Esophagus squamous epithelium (tissue), 5 donors: ENCODE data around the gene SLC25A44. TPM values are rescaled to one million over a fixed set of nuclear protein-coding genes. Genes with fewer than 3 reads are reported as not detected.

Experiments
- DNase-seq: peaks from one replicate; lab custom pipeline; 2025; lab: John Stamatoyannopoulos, UW
- H3K27ac ChIP-seq, 4 donors: fragments of 200-600 bp; sonication (generic); one replicate each; pipeline ENCODE4 v1.5.1; 2016 to 2019; ENCODE audit warnings: mild to moderate bottlenecking in 1 of 4
- H3K27me3 ChIP-seq, 4 donors: fragments of 200-600 bp; sonication (generic); 1 replicate in 3 of 4; 2 replicates in 1 of 4; pipeline versions ENCODE4 v1.5.1 to v1.6.0; 2017 to 2021; ENCODE audit warnings: antibody characterized with exemption in 1 of 4
- H3K36me3 ChIP-seq, 3 donors: fragments of 200-600 bp; sonication (generic); one replicate each; pipeline ENCODE4 v1.5.1; 2016 to 2019
- H3K4me1 ChIP-seq, 3 donors: fragments of 200-600 bp; sonication (generic); one replicate each; pipeline ENCODE4 v1.5.1; 2017 to 2019
- H3K4me3 ChIP-seq, 4 donors: fragments of 200-600 bp; sonication (generic); 1 replicate in 3 of 4; 2 replicates in 1 of 4; pipeline ENCODE4 v1.5.1; 2016 to 2019; ENCODE audit warnings: mild to moderate bottlenecking in 2 of 4, moderate library complexity in 1 of 4
- H3K9me3 ChIP-seq, 3 donors: fragments of 200-600 bp; sonication (generic); one replicate each; pipeline ENCODE4 v1.5.1; 2016 to 2019
- CTCF ChIP-seq, 6 experiments: fragments of 450-650 bp in 4 of 6; fragments of 200-600 bp in 2 of 6; sonication (generic) in 2 of 6; IDR thresholded peaks; one replicate each; pipeline ENCODE4 v1.5.1; 2016 to 2019; ENCODE audit warnings: antibody characterized with exemption in 6 of 6, mild to moderate bottlenecking in 4 of 6, moderate library complexity in 4 of 6
- POLR2A ChIP-seq, 4 donors: fragments of 450-650 bp; IDR thresholded peaks; one replicate each; pipeline ENCODE4 v1.6.1; 2017; ENCODE audit warnings: antibody characterized with exemption in 4 of 4, mild to moderate bottlenecking in 4 of 4, moderate library complexity in 3 of 4
- WGBS, 2 donors: methylation state at CpG; one replicate each; pipeline ENCODE4 v1.1.5; 2018; 5-methylcytosine and 5-hydroxymethylcytosine counted together
- intact Hi-C: fragments of 100-400 bp; cut with DNase I; formaldehyde crosslinking; loops from one replicate; pipeline ENCODE4 v1.15.0; 2022
- total RNA-seq, 4 donors: library from RNA; depleted of rRNA; stranded (reverse); fragments of >200 nt; gene quantifications; one replicate each; pipeline ENCODE4 v1.1.0, GENCODE V29; 2016
- donor health status: DM: yes; HTN: yes; CAD: no.

Gene SLC25A44
- total RNA-seq, 4 donors from 2014 or later = 10.5 to 17.7 (median 15.7) TPM

- DNase-seq = no peak
- Histone ChIP-seq H3K27me3 (no peaks in the 10 kb centered on the region), H3K36me3 (peaks cover 0 to 59% (median 12%) of the 10 kb centered on the region in 3 donors), H3K27ac (peak overlapping the region; percentile 49 to 72 (median 60)), H3K4me3 (no peak overlapping the region), H3K9me3 (no peaks in the 10 kb centered on the region), H3K4me1 (peaks cover 15 to 53% (median 25%) of the 10 kb centered on the region in 3 donors)
- intact Hi-C loops = no loop called here
- TF ChIP-seq POLR2A (IDR thresholded peaks at IDR 0.05) = no peak
- no peak for TF ChIP-seq CTCF (IDR thresholded peaks at IDR 0.05)
- WGBS, 2 donors = 12 to 16% methylated on average over 2 of the region's 2 CpGs
Measured at GRCh38 chr1:156217871-156218270, 24.0 kb downstream of the SLC25A44 start.

GRCh38 chr1:156220226-156220625 is 26.3 kb downstream of the SLC25A44 start:
- Histone ChIP-seq H3K36me3 (peaks cover 5 to 77% (median 12%) of the 10 kb centered on the region in 3 donors), H3K4me1 (peaks cover 9 to 40% (median 13%) of the 10 kb centered on the region in 3 donors), H3K27me3 (no peaks in the 10 kb centered on the region), H3K9me3 (no peaks in the 10 kb centered on the region), H3K4me3 (no peak overlapping the region), H3K27ac (no peak overlapping the region)
- intact Hi-C loops = no loop called here
- 92 to 93% methylated on average over 9 of the region's 9 CpGs for WGBS, 2 donors
- no peak for TF ChIP-seq CTCF (IDR thresholded peaks at IDR 0.05)
- TF ChIP-seq POLR2A (IDR thresholded peaks at IDR 0.05) = no peak
- DNase-seq = no peak

- no peak for DNase-seq
- Histone ChIP-seq H3K4me1 (peaks cover 9 to 36% (median 13%) of the 10 kb centered on the region in 3 donors), H3K4me3 (no peak overlapping the region), H3K9me3 (no peaks in the 10 kb centered on the region), H3K27ac (no peak overlapping the region), H3K27me3 (no peaks in the 10 kb centered on the region), H3K36me3 (peaks cover 8 to 79% (median 12%) of the 10 kb centered on the region in 3 donors)
- WGBS, 2 donors = 75 to 93% methylated on average over 8 of the region's 13 CpGs
- TF ChIP-seq CTCF (IDR thresholded peaks at IDR 0.05) = no peak
- no peak for TF ChIP-seq POLR2A (IDR thresholded peaks at IDR 0.05)
- intact Hi-C loops = no loop called here
Measured at GRCh38 chr1:156221986-156222692, 28.2 kb downstream of the SLC25A44 start.

- H3K36me3 ChIP-seq = peaks cover 8 to 92% (median 12%) of the 10 kb centered on the region in 3 donors
- intact Hi-C loops = loop anchor here (5.0 kb wide), 2 partner anchors 88 to 133 kb away; no protein-coding TSS in a partner anchor
- WGBS, 2 donors = 9 to 17% methylated on average over 2 of the region's 2 CpGs
Measured at GRCh38 chr1:156225677-156226014, 31.7 kb downstream of the SLC25A44 start.

More at GRCh38 chr1:156225677-156226014, 31.7 kb downstream of the SLC25A44 start:
- TF ChIP-seq POLR2A (IDR thresholded peaks at IDR 0.05) (no peak), CTCF (IDR thresholded peaks at IDR 0.05) (peak in 1 of 6 experiments; percentile 1)
- no peak for DNase-seq
- Histone ChIP-seq H3K9me3 (no peaks in the 10 kb centered on the region), H3K4me3 (no peak overlapping the region), H3K4me1 (peaks cover 0 to 12% (median 0%) of the 10 kb centered on the region in 3 donors), H3K27ac (peak overlapping the region in 2 of 4 donors; percentile 1 to 29), H3K27me3 (no peaks in the 10 kb centered on the region)
